WI38 (cell line): Measurements from ENCODE around the gene BAIAP3.

ENCODE experiments used
- H3K4me3 ChIP-seq: 2 replicates; pipeline ENCODE4 v1.5.1; 2011; ENCODE audit warnings: low read depth, mild to moderate bottlenecking, control low read depth, low read length
- CTCF ChIP-seq: IDR thresholded peaks from 2 replicates; pipeline ENCODE4 v1.5.1; 2012; ENCODE audit warnings: low read depth, mild to moderate bottlenecking, control low read depth, low read length

Gene BAIAP3

GRCh38 chr16:1395444-1396031 is 62.1 kb downstream of the BAIAP3 start:
- TF ChIP-seq CTCF: no peak
- no peak overlapping the region for H3K4me3 ChIP-seq

DNA sequence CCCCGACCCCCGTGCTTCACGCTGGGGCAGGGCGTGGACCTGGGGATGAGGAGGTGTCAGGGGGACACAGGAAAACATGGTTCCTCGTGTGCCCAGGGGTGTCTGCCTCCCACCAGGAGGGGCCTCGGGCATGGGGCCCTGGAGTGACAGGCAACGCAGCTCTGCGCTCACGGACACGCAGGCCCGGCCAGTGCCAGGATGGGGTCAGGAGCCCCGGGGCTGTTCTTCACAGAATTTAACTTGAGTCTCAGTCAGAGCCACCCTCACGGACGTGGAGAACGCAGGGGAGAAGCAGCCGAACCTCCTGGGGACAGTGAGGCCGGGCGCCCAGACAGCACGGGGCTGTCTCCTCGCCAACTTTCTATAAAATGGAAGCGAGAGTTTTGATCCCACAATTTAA is 64.3 kb downstream of the BAIAP3 start:
- no peak overlapping the region for H3K4me3 ChIP-seq
- TF ChIP-seq CTCF: no peak

GRCh38 chr16:1398351-1398750 is 64.9 kb downstream of the BAIAP3 start:
- H3K4me3 ChIP-seq: no peak overlapping the region
- TF ChIP-seq CTCF: no peak
